Effector memory CD8-positive, alpha-beta T cell (primary cell): ENCODE results near the gene GLI2.

Experiments used
- ATAC-seq: fragments of 150-1000 bp; cut with Tn5 transposase; replicated peaks from 2 replicates; pipeline ENCODE4 v1.10.0; 2021; ENCODE audit warnings: mild to moderate bottlenecking, moderate library complexity
- DNase-seq, 3 experiments: peaks; one replicate each; pipeline ENCODE4 v3.0.0; 2021
- H3K27ac Mint-ChIP-seq, 2 donors: one replicate each; pipeline ENCODE4 v1.8.0; 2022; ENCODE audit warnings: mild to moderate bottlenecking in 2 of 2, mixed read lengths in 2 of 2, moderate library complexity in 2 of 2
- H3K27me3 Mint-ChIP-seq, 2 donors: one replicate each; pipeline ENCODE4 v1.8.0; 2022; ENCODE audit warnings: mixed read lengths in 2 of 2
- H3K36me3 Mint-ChIP-seq: one replicate; pipeline ENCODE4 v1.8.0; 2022; ENCODE audit warnings: mild to moderate bottlenecking, moderate library complexity, mixed read lengths; ENCODE audit not compliant: insufficient read depth
- H3K4me1 Mint-ChIP-seq, 2 donors: one replicate each; pipeline ENCODE4 v1.8.0; 2022; ENCODE audit warnings: low read depth in 2 of 2, mixed read lengths in 2 of 2
- H3K4me3 Mint-ChIP-seq, 2 donors: one replicate each; pipeline ENCODE4 v1.8.0; 2022; ENCODE audit warnings: mild to moderate bottlenecking in 2 of 2, mixed read lengths in 2 of 2, moderate library complexity in 2 of 2
- H3K9me3 Mint-ChIP-seq, 2 donors: one replicate each; pipeline ENCODE4 v1.8.0; 2022; ENCODE audit warnings: mixed read lengths in 2 of 2

The GLI2 gene

GRCh38 chr2:120702061-120702460 is 33.6 kb upstream of the GLI2 start:
- no peak for DNase-seq
- ATAC-seq: no peak
- Mint-ChIP-seq H3K27me3 (peaks cover 12 to 67% of the 10 kb centered on the region in 2 donors), H3K4me3 (no peak overlapping the region), H3K27ac (no peak overlapping the region), H3K36me3 (peaks cover 3% of the 10 kb centered on the region), H3K4me1 (no peaks in the 10 kb centered on the region), H3K9me3 (no peaks in the 10 kb centered on the region)

GRCh38 chr2:120702801-120703200 is 32.9 kb upstream of the GLI2 start:
- H3K9me3 Mint-ChIP-seq: no peaks in the 10 kb centered on the region
- H3K4me3 Mint-ChIP-seq: no peak overlapping the region
- peaks cover 3% of the 10 kb centered on the region for H3K36me3 Mint-ChIP-seq
- H3K27me3 Mint-ChIP-seq: peaks cover 7 to 66% of the 10 kb centered on the region in 2 donors
- ATAC-seq (no peak), DNase-seq (no peak)
- no peaks in the 10 kb centered on the region for H3K4me1 Mint-ChIP-seq
- no peak overlapping the region for H3K27ac Mint-ChIP-seq

GRCh38 chr2:120703330-120703994 is 32.2 kb upstream of the GLI2 start:
- Mint-ChIP-seq H3K27me3 (peaks cover 6 to 66% of the 10 kb centered on the region in 2 donors), H3K4me1 (no peaks in the 10 kb centered on the region), H3K36me3 (peaks cover 3% of the 10 kb centered on the region), H3K4me3 (no peak overlapping the region), H3K27ac (no peak overlapping the region), H3K9me3 (no peaks in the 10 kb centered on the region)
- ATAC-seq: no peak
- DNase-seq: no peak

GRCh38 chr2:120704696-120705095 is 31.0 kb upstream of the GLI2 start:
- ATAC-seq (no peak), DNase-seq (no peak)
- Mint-ChIP-seq H3K4me1 (no peaks in the 10 kb centered on the region), H3K36me3 (peaks cover 3% of the 10 kb centered on the region), H3K9me3 (no peaks in the 10 kb centered on the region), H3K27ac (no peak overlapping the region), H3K4me3 (no peak overlapping the region), H3K27me3 (peaks cover 6 to 63% of the 10 kb centered on the region in 2 donors)

GRCh38 chr2:120707816-120708215 is 27.9 kb upstream of the GLI2 start:
- no peak for ATAC-seq
- Mint-ChIP-seq H3K4me3 (no peak overlapping the region), H3K9me3 (no peaks in the 10 kb centered on the region), H3K27me3 (peaks cover 1 to 82% of the 10 kb centered on the region in 2 donors), H3K27ac (no peak overlapping the region), H3K4me1 (no peaks in the 10 kb centered on the region), H3K36me3 (no peaks in the 10 kb centered on the region)
- no peak for DNase-seq

GRCh38 chr2:120708944-120709607 is 26.6 kb upstream of the GLI2 start:
- Mint-ChIP-seq H3K27ac (no peak overlapping the region), H3K4me1 (no peaks in the 10 kb centered on the region), H3K9me3 (no peaks in the 10 kb centered on the region), H3K4me3 (no peak overlapping the region), H3K27me3 (peaks cover 4 to 83% of the 10 kb centered on the region in 2 donors), H3K36me3 (no peaks in the 10 kb centered on the region)
- DNase-seq (no peak), ATAC-seq (no peak)

GRCh38 chr2:120709608-120710041 is 26.0 kb upstream of the GLI2 start:
- Mint-ChIP-seq H3K4me1 (no peaks in the 10 kb centered on the region), H3K27ac (no peak overlapping the region), H3K9me3 (no peaks in the 10 kb centered on the region), H3K36me3 (no peaks in the 10 kb centered on the region), H3K4me3 (no peak overlapping the region), H3K27me3 (peaks cover 4 to 83% of the 10 kb centered on the region in 2 donors)
- ATAC-seq (no peak), DNase-seq (no peak)

GRCh38 chr2:120710256-120710655 is 25.4 kb upstream of the GLI2 start:
- no peak for ATAC-seq
- DNase-seq: no peak
- no peak overlapping the region for H3K4me3 Mint-ChIP-seq
- no peak overlapping the region for H3K27ac Mint-ChIP-seq
- no peaks in the 10 kb centered on the region for H3K36me3 Mint-ChIP-seq
- H3K4me1 Mint-ChIP-seq: no peaks in the 10 kb centered on the region
- no peaks in the 10 kb centered on the region for H3K9me3 Mint-ChIP-seq
- H3K27me3 Mint-ChIP-seq: peaks cover 4 to 83% of the 10 kb centered on the region in 2 donors

GRCh38 chr2:120711694-120712093 is 24.0 kb upstream of the GLI2 start:
- Mint-ChIP-seq H3K27ac (no peak overlapping the region), H3K4me3 (no peak overlapping the region), H3K27me3 (peaks cover 4 to 80% of the 10 kb centered on the region in 2 donors), H3K9me3 (no peaks in the 10 kb centered on the region), H3K4me1 (no peaks in the 10 kb centered on the region), H3K36me3 (no peaks in the 10 kb centered on the region)
- ATAC-seq (no peak), DNase-seq (no peak)

- Mint-ChIP-seq H3K9me3 (no peaks in the 10 kb centered on the region), H3K4me3 (no peak overlapping the region), H3K27ac (no peak overlapping the region), H3K27me3 (peaks cover 4 to 74% of the 10 kb centered on the region in 2 donors), H3K36me3 (no peaks in the 10 kb centered on the region), H3K4me1 (no peaks in the 10 kb centered on the region)
- no peak for DNase-seq
- ATAC-seq: no peak
Measured at GRCh38 chr2:120712180-120712681, 23.4 kb upstream of the GLI2 start.

- Mint-ChIP-seq H3K4me1 (no peaks in the 10 kb centered on the region), H3K36me3 (no peaks in the 10 kb centered on the region), H3K27ac (no peak overlapping the region), H3K27me3 (peaks cover 4 to 63% of the 10 kb centered on the region in 2 donors), H3K4me3 (no peak overlapping the region), H3K9me3 (no peaks in the 10 kb centered on the region)
- ATAC-seq (no peak), DNase-seq (no peak)
Measured at GRCh38 chr2:120715353-120715752, 20.3 kb upstream of the GLI2 start.

- Mint-ChIP-seq H3K27me3 (peaks cover 4 to 58% of the 10 kb centered on the region in 2 donors), H3K4me1 (no peaks in the 10 kb centered on the region), H3K27ac (no peak overlapping the region), H3K9me3 (no peaks in the 10 kb centered on the region), H3K36me3 (no peaks in the 10 kb centered on the region), H3K4me3 (no peak overlapping the region)
- ATAC-seq (no peak), DNase-seq (no peak)
Measured at GRCh38 chr2:120715941-120716340, 19.7 kb upstream of the GLI2 start.

GRCh38 chr2:120716641-120717585 is 18.8 kb upstream of the GLI2 start:
- H3K4me3 Mint-ChIP-seq: no peak overlapping the region
- peaks cover 5 to 49% of the 10 kb centered on the region in 2 donors for H3K27me3 Mint-ChIP-seq
- ATAC-seq (no peak), DNase-seq (no peak)
- H3K4me1 Mint-ChIP-seq: no peaks in the 10 kb centered on the region
- no peaks in the 10 kb centered on the region for H3K9me3 Mint-ChIP-seq
- no peaks in the 10 kb centered on the region for H3K36me3 Mint-ChIP-seq
- no peak overlapping the region for H3K27ac Mint-ChIP-seq
